ENCODE results near the gene SOSTDC1.

SOSTDC1 gene

GRCh38 chr7:16479591-16479990 lies 14.1 kb upstream of the SOSTDC1 start:
- Histone ChIP-seq H3K27ac (no peak overlapping the region), H3K36me3 (no peaks in the 10 kb centered on the region), H3K4me1 (no peaks in the 10 kb centered on the region), H3K27me3 (no peaks in the 10 kb centered on the region), H3K9me3 (no peaks in the 10 kb centered on the region), H3K4me3 (no peak overlapping the region)
- intact Hi-C loops (cut with DNase I; ENCODE audit: low total_unique reads): no loop called here
- TF ChIP-seq CTCF (IDR thresholded peaks at IDR 0.05): no peak
- DNase-seq: no peak

- H3K27ac ChIP-seq: no peak overlapping the region
- H3K36me3 ChIP-seq: no peaks in the 10 kb centered on the region
- H3K4me3 ChIP-seq: no peak overlapping the region
- DNase-seq: no peak
- intact Hi-C loops (cut with DNase I; ENCODE audit: low total_unique reads): no loop called here
- TF ChIP-seq CTCF (IDR thresholded peaks at IDR 0.05): no peak
- no peaks in the 10 kb centered on the region for H3K27me3 ChIP-seq
- no peaks in the 10 kb centered on the region for H3K9me3 ChIP-seq
- H3K4me1 ChIP-seq: no peaks in the 10 kb centered on the region
Measured at GRCh38 chr7:16479161-16479560, 13.6 kb upstream of the SOSTDC1 start.

GRCh38 chr7:16471933-16472332 lies 6.4 kb upstream of the SOSTDC1 start:
- no peak overlapping the region for H3K4me3 ChIP-seq
- no peaks in the 10 kb centered on the region for H3K27me3 ChIP-seq
- H3K27ac ChIP-seq: no peak overlapping the region
- H3K9me3 ChIP-seq: no peaks in the 10 kb centered on the region
- no peak for DNase-seq
- no peak for TF ChIP-seq CTCF (IDR thresholded peaks at IDR 0.05)
- no peaks in the 10 kb centered on the region for H3K36me3 ChIP-seq
- H3K4me1 ChIP-seq: no peaks in the 10 kb centered on the region
- intact Hi-C loops (cut with DNase I; ENCODE audit: low total_unique reads): no loop called here

GRCh38 chr7:16463949-16464715 lies 1.4 kb downstream of the SOSTDC1 start:
- Histone ChIP-seq H3K36me3 (no peaks in the 10 kb centered on the region), H3K4me1 (peaks cover 0 to 8% (median 3%) of the 10 kb centered on the region in 4 donors), H3K4me3 (no peak overlapping the region), H3K27me3 (no peaks in the 10 kb centered on the region), H3K27ac (no peak overlapping the region), H3K9me3 (no peaks in the 10 kb centered on the region)
- DNase-seq: no peak
- intact Hi-C loops (cut with DNase I; ENCODE audit: low total_unique reads): no loop called here
- no peak for TF ChIP-seq CTCF (IDR thresholded peaks at IDR 0.05)

- H3K4me1 ChIP-seq: peaks cover 0 to 8% (median 3%) of the 10 kb centered on the region in 4 donors
- DNase-seq: no peak
Measured at GRCh38 chr7:16463520-16463919, 2.0 kb downstream of the SOSTDC1 start.

More at GRCh38 chr7:16463520-16463919, 2.0 kb downstream of the SOSTDC1 start:
- Histone ChIP-seq H3K4me3 (no peak overlapping the region), H3K9me3 (no peaks in the 10 kb centered on the region), H3K36me3 (no peaks in the 10 kb centered on the region), H3K27ac (no peak overlapping the region), H3K27me3 (no peaks in the 10 kb centered on the region)
- TF ChIP-seq CTCF (IDR thresholded peaks at IDR 0.05): no peak
- intact Hi-C loops (cut with DNase I; ENCODE audit: low total_unique reads): no loop called here
